Neuronal stem cell (in vitro differentiated cells): ENCODE results near the gene KPTN.
A peak's percentile ranks its signal among the peaks of the same experiment; 100 is the strongest.
"Not testable (repeated sequence)": the region's sequence is repeated elsewhere in the genome, so short reads cannot be mapped to it uniquely, and the experiment has no call there.

Source experiments
- DNase-seq: peaks from one replicate; pipeline ENCODE4 v3.0.0-alpha.2; 2013; ENCODE audit warnings: low spot score
- H2AFZ ChIP-seq: one replicate; pipeline ENCODE4 v1.6.1; 2013; ENCODE audit warnings: mild to moderate bottlenecking, low read length, inconsistent platforms
- H2AK5ac ChIP-seq: 2 replicates; pipeline ENCODE4 v1.6.1; 2013; ENCODE audit warnings: low read depth, mild to moderate bottlenecking, inconsistent platforms, low read length, moderate library complexity, mixed read lengths
- H2BK120ac ChIP-seq: 2 replicates; pipeline ENCODE4 v1.6.1; 2013; ENCODE audit warnings: low read depth, mild to moderate bottlenecking, inconsistent platforms, low read length, moderate library complexity, mixed read lengths
- H2BK12ac ChIP-seq: one replicate; pipeline ENCODE4 v1.6.1; 2013; ENCODE audit warnings: low read length, inconsistent platforms
- H2BK15ac ChIP-seq: 2 replicates; pipeline ENCODE4 v1.6.1; 2013; ENCODE audit warnings: mild to moderate bottlenecking, low read length, inconsistent platforms, mixed read lengths
- H2BK5ac ChIP-seq: one replicate; pipeline ENCODE4 v1.6.1; 2013; ENCODE audit warnings: inconsistent platforms, mild to moderate bottlenecking, low read length, moderate library complexity
- H3K14ac ChIP-seq: one replicate; pipeline ENCODE4 v1.6.1; 2013; ENCODE audit warnings: low read length, inconsistent platforms
- H3K18ac ChIP-seq: 2 replicates; pipeline ENCODE4 v1.6.1; 2013; ENCODE audit warnings: low read length, inconsistent platforms
- H3K23ac ChIP-seq: 2 replicates; pipeline ENCODE4 v1.6.1; 2013; ENCODE audit warnings: low read depth, mild to moderate bottlenecking, mixed read lengths, low read length, inconsistent platforms; ENCODE audit not compliant: poor library complexity
- H3K27ac ChIP-seq: replicated peaks from 3 replicates; pipeline ENCODE4 v1.5.1; 2013; ENCODE audit warnings: low read length, inconsistent platforms
- H3K27me3 ChIP-seq, 3 experiments: 2 replicates each; pipeline ENCODE4 v1.6.1; 2013; ENCODE audit warnings: low read length in 3 of 3, mild to moderate bottlenecking in 2 of 3, inconsistent platforms in 1 of 3, low read depth in 1 of 3, mixed read lengths in 1 of 3, moderate library complexity in 1 of 3; ENCODE audit not compliant: control insufficient read depth in 3 of 3, insufficient read depth in 3 of 3
- H3K36me3 ChIP-seq, 2 donors: replicated peaks in 1 of 2; 2 replicates each; pipeline ENCODE4 v1.6.1; 2013; ENCODE audit warnings: low read length in 2 of 2; ENCODE audit not compliant: control insufficient read depth in 2 of 2, insufficient read depth in 2 of 2
- H3K4ac ChIP-seq: 2 replicates; pipeline ENCODE4 v1.6.1; 2013; ENCODE audit warnings: inconsistent platforms, mild to moderate bottlenecking, low read length, moderate library complexity
- H3K4me1 ChIP-seq, 2 donors: 1 replicate in 1 of 2; 2 replicates in 1 of 2; pipeline ENCODE4 v1.6.1; 2013; ENCODE audit warnings: low read length in 2 of 2, low read depth in 1 of 2; ENCODE audit not compliant: control insufficient read depth in 2 of 2, insufficient read depth in 1 of 2
- H3K4me2 ChIP-seq: one replicate; pipeline ENCODE4 v1.6.1; 2013; ENCODE audit warnings: mild to moderate bottlenecking, low read length, inconsistent platforms; ENCODE audit not compliant: insufficient read depth, poor library complexity, severe bottlenecking
- H3K4me3 ChIP-seq, 2 donors: 2 replicates each; pipeline ENCODE4 v1.5.1; 2013; ENCODE audit warnings: low read length in 2 of 2, mild to moderate bottlenecking in 2 of 2, inconsistent platforms in 1 of 2, moderate library complexity in 1 of 2
- H3K79me1 ChIP-seq: one replicate; pipeline ENCODE4 v1.6.1; 2013; ENCODE audit warnings: low read depth, mild to moderate bottlenecking, inconsistent platforms, low read length, moderate library complexity
- H3K9ac ChIP-seq: one replicate; pipeline ENCODE4 v1.6.1; 2013; ENCODE audit warnings: mild to moderate bottlenecking, low read depth, low read length, inconsistent platforms; ENCODE audit not compliant: poor library complexity
- H3K9me3 ChIP-seq, 2 donors: replicated peaks in 1 of 2; 2 replicates each; pipeline versions ENCODE3 to v1.6.1; 2013; ENCODE audit warnings: low read length in 2 of 2, mild to moderate bottlenecking in 2 of 2, inconsistent platforms in 1 of 2, low read depth in 1 of 2, mixed read lengths in 1 of 2, moderate library complexity in 1 of 2; ENCODE audit not compliant: control insufficient read depth in 2 of 2, insufficient read depth in 1 of 2
- H4K8ac ChIP-seq: one replicate; pipeline ENCODE4 v1.6.1; 2013; ENCODE audit warnings: low read depth, mild to moderate bottlenecking, inconsistent platforms, low read length, moderate library complexity
- H4K91ac ChIP-seq: one replicate; pipeline ENCODE4 v1.6.1; 2013; ENCODE audit warnings: low read length, low read depth, mild to moderate bottlenecking, inconsistent platforms; ENCODE audit not compliant: poor library complexity
- WGBS, 2 donors: extraction: QIAGEN DNeasy Blood & Tissue Kit; methylation state at CpG; one replicate each; pipeline ENCODE4 v1.1.7; 2013; ENCODE audit warnings: missing lambda C conversion rate in 2 of 2, mixed read lengths in 1 of 2; ENCODE audit not compliant: insufficient read length in 2 of 2, insufficient replicate concordance in 1 of 2; ENCODE audit errors: extremely low coverage in 2 of 2; 5-methylcytosine and 5-hydroxymethylcytosine counted together

KPTN gene

GRCh38 chr19:47486900-47487299 is 2.9 kb upstream of the KPTN start:
- Histone ChIP-seq H3K9me3 (peaks cover 0 to 2% of the 10 kb centered on the region in 2 donors), H3K27me3 (no peaks in the 10 kb centered on the region), H3K9ac (no peak overlapping the region), H2BK12ac (no peak overlapping the region), H2AFZ (no peak overlapping the region), H4K91ac (no peak overlapping the region), H3K4ac (no peak overlapping the region), H3K4me1 (peaks cover 2 to 6% of the 10 kb centered on the region in 2 donors), H3K14ac (no peak overlapping the region), H2AK5ac (no peak overlapping the region), H3K18ac (no peak overlapping the region), H3K4me3 (no peak overlapping the region), H4K8ac (no peak overlapping the region), H2BK5ac (no peak overlapping the region), H3K79me1 (peaks cover 3% of the 10 kb centered on the region), H3K27ac (no peak overlapping the region), H2BK120ac (no peak overlapping the region), H2BK15ac (no peak overlapping the region), H3K23ac (no peak overlapping the region), H3K4me2 (no peak overlapping the region), H3K36me3 (peaks cover 18 to 49% of the 10 kb centered on the region in 2 donors)
- no CpG with 5 or more reads among the region's 9 CpGs for WGBS, 2 donors
- no peak for DNase-seq

- not testable (repeated sequence) for H3K14ac ChIP-seq, H2BK5ac ChIP-seq, H2BK12ac ChIP-seq, DNase-seq, H2BK120ac ChIP-seq, H2AK5ac ChIP-seq, H3K23ac ChIP-seq, H3K4me1 ChIP-seq, H2AFZ ChIP-seq, H3K18ac ChIP-seq, H3K79me1 ChIP-seq, H3K27me3 ChIP-seq, H2BK15ac ChIP-seq, H3K4me3 ChIP-seq, H4K91ac ChIP-seq, H3K4me2 ChIP-seq, H3K9ac ChIP-seq, H3K9me3 ChIP-seq, H3K4ac ChIP-seq, H3K27ac ChIP-seq, H4K8ac ChIP-seq
- peaks cover 18 to 43% of the 10 kb centered on the region in 2 donors for H3K36me3 ChIP-seq
- WGBS, 2 donors, result no CpG with 5 or more reads among the region's 13 CpGs
Observed at GRCh38 chr19:47486220-47486619, 2.2 kb upstream of the KPTN start.

GRCh38 chr19:47485210-47485609 is 1.2 kb upstream of the KPTN start:
- no peak overlapping the region for H3K9ac ChIP-seq
- H4K8ac ChIP-seq, result no peak overlapping the region
- H3K4ac ChIP-seq, result no peak overlapping the region
- no peak overlapping the region for H2BK120ac ChIP-seq
- no peak overlapping the region for H2BK5ac ChIP-seq
- peaks cover 3 to 6% of the 10 kb centered on the region in 2 donors for H3K4me1 ChIP-seq
- no peak overlapping the region for H3K4me2 ChIP-seq
- no peak overlapping the region for H2BK12ac ChIP-seq
- no peaks in the 10 kb centered on the region for H3K27me3 ChIP-seq
- H3K79me1 ChIP-seq, result no peaks in the 10 kb centered on the region
- H3K9me3 ChIP-seq, result peaks cover 0 to 2% of the 10 kb centered on the region in 2 donors
- no CpG with 5 or more reads among the region's 6 CpGs for WGBS, 2 donors
- no peak for DNase-seq
- no peak overlapping the region for H4K91ac ChIP-seq
- H3K14ac ChIP-seq, result no peak overlapping the region
- no peak overlapping the region for H3K18ac ChIP-seq
- no peak overlapping the region for H2BK15ac ChIP-seq
- no peak overlapping the region for H2AK5ac ChIP-seq
- H3K36me3 ChIP-seq, result peaks cover 11 to 34% of the 10 kb centered on the region in 2 donors
- H3K23ac ChIP-seq, result no peak overlapping the region
- no peak overlapping the region for H3K4me3 ChIP-seq
- H2AFZ ChIP-seq, result no peak overlapping the region
- no peak overlapping the region for H3K27ac ChIP-seq

- WGBS, 2 donors, result no CpG with 5 or more reads among the region's 15 CpGs
- no peak overlapping the region for H3K9ac ChIP-seq
- H3K23ac ChIP-seq, result peak overlapping the region; percentile 26
- no peak overlapping the region for H2BK12ac ChIP-seq
- H3K27me3 ChIP-seq, result no peaks in the 10 kb centered on the region
- no peak for DNase-seq
- peaks cover 2 to 19% of the 10 kb centered on the region in 2 donors for H3K36me3 ChIP-seq
- peak overlapping the region; percentile 63 to 70 for H3K4me3 ChIP-seq
- no peak overlapping the region for H3K27ac ChIP-seq
- H3K4ac ChIP-seq, result no peak overlapping the region
- peak overlapping the region; percentile 94 for H2AK5ac ChIP-seq
- no peak overlapping the region for H2BK5ac ChIP-seq
- no peaks in the 10 kb centered on the region for H3K79me1 ChIP-seq
- no peaks in the 10 kb centered on the region for H3K9me3 ChIP-seq
- H2AFZ ChIP-seq, result peak overlapping the region; percentile 99
- H4K91ac ChIP-seq, result no peak overlapping the region
- peak overlapping the region; percentile 15 for H3K4me2 ChIP-seq
- H4K8ac ChIP-seq, result no peak overlapping the region
- H3K14ac ChIP-seq, result peak overlapping the region; percentile 6
- H3K18ac ChIP-seq, result peak overlapping the region; percentile 49
- H2BK15ac ChIP-seq, result peak overlapping the region; percentile 20
- H3K4me1 ChIP-seq, result peaks cover 6 to 8% of the 10 kb centered on the region in 2 donors
- H2BK120ac ChIP-seq, result no peak overlapping the region
Observed at GRCh38 chr19:47483200-47483599, 819 bp downstream of the KPTN start.
